Measurements from ENCODE around the gene LRRC3.
"Not testable (repeated sequence)": the region's sequence is repeated elsewhere in the genome, so short reads cannot be mapped to it uniquely, and the experiment has no call there.

The LRRC3 gene

DNA sequence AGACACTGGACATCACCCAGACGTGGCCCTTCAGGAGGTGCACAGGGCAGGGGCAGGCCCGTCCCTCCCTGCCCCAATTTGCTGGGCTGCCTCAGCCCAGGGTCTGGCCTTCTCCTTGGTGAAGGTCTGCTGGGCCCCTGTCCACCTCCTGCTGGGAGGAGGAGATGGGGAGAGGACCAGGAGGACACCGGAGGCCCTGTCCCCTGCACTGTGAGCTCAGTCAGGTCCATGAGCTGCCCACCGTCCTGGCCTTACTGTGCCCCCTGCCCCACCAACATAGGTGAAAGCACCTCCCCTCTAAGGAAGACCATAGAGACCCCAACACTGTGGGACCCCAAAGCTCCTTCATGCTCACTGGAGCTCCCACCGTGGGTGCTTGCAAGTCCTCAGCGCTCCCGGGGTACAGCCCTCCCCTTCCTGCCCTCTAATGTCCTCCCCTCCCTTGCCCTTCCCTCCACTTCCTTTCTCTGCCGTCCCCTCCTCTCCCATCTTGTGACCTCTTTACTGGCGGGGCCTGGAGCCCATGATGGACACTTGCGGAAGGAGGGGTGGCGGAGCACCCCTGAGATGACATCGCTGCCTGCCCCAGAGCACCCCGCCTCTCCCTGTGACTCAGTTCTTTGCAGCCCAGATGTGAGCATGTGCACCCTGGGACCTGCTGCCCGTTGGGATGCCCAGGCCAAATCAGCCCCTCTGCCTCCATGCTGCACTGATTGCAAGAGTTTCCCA is 4.6 kb downstream of the LRRC3 start:
- DNase-seq, result no peak

DNA sequence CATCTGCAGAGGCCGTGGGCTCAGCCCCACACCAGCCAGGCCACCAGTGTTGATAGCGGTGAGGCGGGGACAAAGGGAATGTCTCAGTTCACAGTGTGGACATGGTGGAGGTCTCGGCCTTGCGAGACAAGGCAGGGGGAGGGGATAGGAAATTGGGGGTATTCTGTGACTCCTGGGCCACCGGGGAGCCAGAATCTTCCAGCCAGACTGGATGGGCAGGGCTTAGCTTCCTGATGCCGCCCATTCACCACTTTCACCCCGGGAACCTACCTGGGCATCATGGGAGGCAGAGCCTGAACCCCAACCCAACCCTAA is 5.1 kb downstream of the LRRC3 start:
- DNase-seq, result no peak

DNA sequence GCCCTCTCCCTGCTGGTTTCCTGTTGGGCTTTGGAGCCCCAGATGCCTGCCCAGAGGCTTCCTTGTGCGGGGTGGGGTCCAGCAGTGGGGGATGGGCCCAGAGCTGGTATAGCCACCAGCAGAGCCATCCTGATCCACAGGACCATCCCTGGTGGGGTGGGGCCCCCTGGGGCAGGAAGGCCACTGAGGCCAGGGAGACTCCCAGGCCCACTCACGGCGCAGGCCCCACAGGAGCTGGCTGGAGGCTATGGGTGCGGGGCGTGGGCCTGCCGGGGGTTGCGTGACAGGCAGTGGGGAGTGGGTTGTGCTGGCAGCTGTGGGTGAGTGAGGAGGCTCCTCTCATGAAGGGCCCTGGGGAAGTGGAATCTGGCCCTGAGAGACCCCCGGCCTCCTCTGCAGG is 5.7 kb downstream of the LRRC3 start:
- DNase-seq, result no peak

DNA sequence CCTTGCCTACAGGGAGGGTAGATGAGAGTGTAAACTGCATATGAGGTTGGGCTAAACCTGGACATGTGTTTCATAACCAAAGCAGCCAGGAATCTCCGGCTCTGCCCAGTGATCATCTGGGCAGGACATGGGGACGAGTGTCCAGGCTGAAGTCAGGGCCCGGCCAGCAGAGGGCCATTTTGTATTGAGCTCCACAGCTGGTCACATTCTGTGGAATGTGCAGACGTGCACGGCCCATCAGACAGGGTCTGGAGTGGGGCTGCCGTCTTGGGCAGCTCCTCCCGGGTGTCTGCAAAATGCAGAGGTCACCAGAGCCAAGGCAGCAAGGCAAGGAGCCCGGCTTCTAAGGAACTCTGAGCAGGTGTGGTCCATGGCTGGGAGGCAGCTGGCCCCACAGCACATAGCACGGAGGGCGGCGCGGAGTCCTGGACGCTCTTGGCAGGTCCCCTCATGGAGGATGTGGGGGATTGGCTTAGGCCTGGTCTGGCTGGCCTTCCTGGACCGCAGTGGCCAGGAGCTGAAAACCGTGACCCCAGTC is 6.2 kb downstream of the LRRC3 start:
- DNase-seq, result no peak

DNA sequence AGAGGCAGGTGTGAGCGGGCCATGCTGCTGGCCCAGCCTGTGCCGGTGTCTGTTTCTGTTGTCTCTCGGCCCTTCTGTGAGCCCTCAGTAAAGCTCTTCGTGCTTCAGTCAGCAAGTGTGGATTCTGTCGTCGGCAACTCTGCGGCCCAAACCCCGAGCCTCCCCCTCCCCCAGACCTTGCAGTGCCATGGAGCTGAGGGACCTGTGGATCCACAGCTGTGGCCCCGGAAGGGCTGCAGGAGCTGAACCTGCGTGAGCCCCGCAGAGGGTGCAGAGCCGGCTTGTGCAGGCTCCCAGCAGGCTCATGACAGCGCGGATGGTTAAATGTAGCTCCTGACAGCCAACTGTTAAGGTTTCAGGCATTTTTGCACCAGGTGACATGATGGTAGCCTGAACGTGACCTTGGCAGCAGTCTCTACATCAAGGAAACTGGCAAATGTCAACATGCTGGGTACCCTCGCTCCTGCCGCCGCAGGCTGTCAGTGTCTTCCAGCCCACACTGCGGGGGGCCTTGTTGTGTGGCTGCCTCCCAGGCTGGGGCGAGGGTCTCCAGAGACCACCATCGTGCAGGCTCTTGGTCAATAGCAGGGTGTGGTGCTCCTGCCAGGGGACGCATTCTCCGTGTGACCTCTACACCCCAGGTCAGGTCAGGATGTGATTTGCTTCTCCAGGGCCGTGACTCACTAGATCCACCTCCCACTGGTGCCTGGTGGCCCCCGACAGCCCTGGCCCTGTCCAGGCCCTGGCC is 7.0 kb downstream of the LRRC3 start:
- DNase-seq, result no peak

DNA sequence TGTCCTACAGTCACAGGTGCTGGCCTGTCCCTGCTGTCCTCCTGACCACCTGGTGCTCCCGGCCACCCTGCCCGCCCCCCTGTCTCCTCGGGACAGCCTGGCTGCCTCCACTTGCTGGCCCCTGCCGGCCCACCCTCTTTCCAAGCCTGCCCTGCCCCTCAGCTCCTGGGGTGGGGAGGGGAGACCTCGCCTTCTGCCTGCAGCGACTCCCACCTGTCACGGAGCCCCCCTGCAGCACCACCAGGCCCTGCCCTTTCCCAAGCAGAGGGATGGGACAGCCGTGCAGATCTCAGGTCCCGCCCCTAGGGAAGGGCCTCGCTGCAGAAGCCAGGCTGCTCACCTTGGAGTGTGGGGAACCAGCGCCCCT is 7.5 kb downstream of the LRRC3 start:
- DNase-seq, result no peak

DNA sequence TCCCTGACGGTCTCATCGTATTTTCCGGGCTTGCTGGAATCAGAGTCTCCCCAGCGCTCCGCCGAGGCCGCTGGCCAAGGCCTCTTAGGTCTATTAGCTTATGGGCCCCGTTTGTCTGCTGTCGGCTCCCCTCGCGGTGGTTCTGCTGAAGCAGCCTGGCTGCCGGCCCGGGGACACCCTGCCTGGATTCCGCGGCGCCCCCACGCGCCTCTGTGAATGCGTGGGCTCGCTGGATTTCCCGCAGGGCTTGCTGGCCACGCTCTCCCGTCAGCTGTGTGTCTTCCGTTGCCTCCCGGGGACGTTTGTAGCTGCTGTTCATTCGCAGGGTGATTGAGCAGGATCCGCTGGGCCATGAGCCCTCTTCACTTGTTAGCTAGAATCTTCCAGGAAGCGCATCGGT is 8.4 kb downstream of the LRRC3 start:
- no peak for DNase-seq

DNA sequence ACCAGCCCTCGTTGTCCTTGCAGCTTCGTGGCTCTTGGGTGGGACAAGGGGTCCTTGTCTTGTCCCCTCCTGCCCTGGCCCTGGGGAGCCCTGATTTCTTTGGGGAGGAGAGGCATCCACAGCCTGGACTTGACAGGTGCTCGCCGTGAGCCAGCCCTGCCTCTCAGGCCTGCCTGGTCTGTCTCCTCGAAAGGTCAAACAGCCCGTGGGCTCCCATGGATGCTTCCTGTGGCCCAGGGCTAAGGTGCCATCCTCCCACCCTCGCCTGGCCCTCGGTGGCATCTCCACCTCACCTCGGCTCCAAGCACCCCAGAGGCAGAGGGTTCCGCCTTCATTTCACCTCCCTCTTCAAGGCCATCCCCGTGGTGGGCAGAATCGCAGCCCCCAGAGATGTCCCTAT is 9.0 kb downstream of the LRRC3 start:
- no peak for DNase-seq

DNA sequence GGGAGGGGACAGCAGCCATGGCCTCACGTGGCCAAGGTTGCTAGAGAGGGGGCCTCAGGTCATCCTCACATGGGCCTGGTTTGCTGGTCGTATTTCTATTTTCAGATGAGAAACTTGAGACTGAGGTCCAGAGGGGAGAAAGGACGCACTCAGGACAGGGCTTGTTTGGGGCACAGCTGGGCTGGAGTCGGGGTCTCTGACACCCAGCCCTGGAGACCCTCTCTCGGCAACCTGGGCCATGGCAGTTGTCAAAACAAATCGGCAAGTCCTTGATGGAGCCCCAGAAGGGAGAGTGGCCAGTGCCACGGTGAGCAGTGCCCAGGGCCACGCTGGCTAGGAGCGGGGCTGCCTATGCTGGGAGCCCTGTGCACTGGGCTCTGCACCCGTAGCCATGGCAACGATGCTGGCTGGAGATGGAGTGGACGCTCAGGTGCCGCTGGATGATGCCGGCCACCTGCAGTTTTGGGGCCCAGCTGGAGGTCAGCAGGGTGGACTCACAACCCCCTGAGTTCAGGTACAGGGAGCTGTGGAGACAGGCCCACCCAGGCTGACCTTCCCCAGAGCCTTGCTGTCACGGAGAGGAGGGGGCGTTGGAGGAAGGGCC is 11.1 kb downstream of the LRRC3 start:
- DNase-seq, result no peak

DNA sequence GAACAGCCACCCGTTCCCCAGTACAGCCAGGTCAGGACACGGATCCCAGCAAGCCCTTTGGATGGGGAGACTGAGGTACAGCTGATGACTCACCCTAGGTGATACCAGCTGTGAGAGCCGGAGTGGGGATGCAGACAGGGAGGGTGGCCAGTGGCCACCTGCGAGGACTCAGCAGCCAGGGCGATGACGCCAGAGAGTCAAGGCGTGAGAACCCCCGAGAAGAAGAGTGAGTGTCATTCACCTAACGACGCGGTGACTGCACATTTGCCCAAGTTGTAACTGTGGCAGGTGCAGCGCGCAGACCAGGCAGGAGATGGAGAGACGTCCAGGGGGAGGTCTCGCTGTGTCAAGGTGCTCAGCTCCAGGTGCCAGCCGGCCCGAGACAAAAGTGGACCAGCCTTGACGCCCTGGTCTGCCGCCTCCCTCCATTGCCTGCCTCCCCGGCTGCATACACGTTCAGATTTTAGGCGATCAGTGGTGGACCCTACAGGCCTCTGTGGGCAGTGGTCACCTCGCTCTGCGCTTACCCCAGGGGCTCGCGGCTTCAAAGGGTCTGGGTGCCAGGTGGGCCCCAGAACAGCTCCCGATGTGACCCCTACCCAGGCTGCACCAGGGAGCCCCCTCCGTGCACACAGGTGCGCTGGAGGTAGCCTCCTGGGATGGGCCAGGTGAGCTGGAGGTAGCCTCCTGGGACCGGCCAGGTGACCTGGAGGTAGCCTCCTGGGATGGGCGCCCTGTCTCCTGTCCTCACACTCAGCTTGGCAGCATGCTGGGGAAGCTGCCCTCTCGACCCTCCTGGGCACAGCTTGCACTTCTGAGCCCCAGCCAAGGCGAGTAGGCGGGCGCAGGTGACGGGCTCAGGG is 11.9 kb downstream of the LRRC3 start:
- DNase-seq, result no peak

DNA sequence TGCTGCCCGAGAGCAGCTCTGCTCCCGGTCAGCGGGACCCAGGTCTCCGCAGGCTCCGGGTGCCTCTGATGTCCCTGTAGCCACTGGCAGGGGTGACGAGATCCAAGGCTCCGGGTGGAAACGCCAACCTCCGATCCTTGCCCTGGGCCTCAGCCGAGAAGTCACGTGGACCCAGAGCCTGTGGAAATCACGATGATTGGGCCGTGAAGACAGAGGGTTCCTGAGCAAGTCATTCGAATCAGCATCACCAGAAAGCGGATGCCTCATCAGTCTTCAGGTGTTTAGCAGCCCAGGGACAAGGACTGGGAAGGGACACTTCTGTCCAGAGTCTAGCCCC is 12.5 kb downstream of the LRRC3 start:
- no peak for DNase-seq

DNA sequence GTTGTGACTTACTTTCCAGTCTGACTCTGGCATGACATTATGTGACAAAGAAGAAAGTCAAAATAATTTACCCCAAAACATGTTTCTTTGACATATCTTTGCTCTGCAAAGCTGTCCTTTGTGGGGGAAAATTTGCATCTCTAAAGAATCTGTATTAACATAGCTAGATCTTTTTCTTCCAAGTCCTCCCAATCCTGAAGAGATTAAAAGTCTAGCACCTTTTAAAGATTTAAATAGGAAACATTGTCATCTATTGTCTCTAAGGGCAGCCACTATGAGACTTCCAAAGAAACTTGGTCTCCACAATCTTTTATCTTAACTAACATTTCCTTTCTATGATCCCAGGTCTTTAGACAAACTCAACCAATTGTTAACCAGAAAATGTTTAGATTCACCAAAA is 16.0 kb downstream of the LRRC3 start:
- DNase-seq, result no peak

DNA sequence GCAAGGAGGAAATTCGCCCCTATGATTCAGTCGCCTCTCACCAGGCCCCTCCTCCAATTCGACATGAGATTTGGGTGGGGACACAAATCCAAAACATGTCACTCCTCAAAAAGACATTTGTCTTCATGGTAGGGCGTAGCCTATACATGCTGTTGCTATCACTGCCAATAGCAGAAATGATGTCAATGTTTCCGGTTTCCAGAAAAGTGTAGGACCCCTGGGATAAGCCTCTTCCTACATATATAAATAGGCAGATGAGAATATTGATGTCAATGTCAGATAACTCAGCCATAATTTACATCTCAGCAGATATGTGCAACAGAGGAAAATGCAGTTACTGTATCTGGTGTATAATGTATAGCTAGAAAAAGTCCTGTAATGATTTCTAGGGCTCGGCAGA is 16.7 kb downstream of the LRRC3 start:
- no peak for DNase-seq

DNA sequence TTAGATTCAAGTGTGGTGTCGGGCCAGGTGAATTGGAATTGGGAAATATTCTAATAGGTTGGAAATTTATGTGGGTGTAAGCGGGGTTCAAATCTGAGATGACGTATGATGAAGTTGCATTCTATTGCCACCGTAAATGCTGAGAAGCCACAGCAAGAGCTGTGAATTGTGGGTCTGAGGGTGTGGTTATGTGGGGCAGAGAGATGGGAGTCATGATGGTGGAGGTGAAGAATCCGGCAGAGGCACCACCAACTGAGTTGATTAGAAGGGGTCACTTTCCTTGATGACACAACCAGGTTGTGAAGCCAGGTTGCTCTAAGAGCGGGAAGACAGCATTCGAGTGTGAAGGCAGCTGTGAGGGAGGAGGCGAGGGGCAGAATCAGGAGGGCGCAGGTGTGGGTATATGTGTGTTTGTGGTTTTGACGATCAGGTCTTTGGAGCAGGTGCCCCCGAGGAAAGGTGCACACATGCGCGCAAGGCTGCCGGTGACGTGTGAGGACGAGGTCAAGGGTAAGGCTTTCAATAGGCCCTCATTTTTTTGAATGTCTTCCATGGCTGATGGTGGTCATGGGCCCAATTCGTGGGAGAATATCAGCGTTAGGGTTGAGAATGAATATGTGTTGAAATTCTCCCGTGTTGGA is 18.7 kb downstream of the LRRC3 start:
- no peak for DNase-seq

DNA sequence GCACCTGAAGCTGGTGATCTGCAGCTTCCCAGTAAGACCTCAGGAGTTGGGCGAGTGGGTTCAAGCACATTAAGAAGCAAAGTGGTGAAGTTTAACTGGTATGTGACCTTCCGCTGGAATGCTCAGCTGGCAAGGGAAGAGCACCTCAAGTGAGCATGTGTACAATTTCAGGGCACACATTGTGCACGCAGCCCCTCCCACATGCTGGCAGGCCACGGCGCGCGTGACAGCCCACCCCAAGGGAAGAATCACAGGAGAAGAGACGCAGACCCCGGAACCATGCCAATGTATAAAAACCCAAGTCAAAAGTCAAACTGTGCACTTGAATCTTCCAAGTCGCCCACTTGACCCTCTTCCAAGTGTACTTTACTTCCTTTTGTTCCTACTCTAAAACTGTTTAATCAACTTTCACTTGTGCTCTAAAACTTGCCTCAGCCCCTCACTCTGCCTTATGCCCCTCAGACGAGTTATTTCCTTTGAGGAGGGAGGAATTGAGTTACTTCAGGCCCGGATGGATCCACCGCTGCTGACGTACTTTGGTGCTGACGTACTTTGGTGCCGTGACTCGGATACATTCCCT is 20.0 kb downstream of the LRRC3 start:
- DNase-seq, result no peak

DNA sequence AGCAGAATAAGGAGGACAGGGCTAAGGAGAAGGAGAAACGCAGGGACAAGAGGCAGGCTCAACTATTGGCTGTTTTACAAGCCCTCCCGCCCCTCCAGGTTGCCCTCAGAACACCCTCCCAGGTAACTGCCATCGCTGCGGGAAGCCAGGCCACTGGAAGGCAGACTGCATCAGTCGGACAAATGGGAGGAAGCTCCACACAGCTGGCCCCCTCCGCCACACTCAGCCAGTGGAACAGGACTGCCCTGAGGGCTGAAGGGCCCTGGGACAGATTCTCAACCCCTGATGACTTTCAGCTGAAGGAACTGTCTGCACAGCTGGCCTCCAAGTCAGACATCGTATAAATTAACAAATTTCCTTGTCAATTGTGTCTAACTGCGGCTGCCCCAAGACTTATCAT is 21.8 kb downstream of the LRRC3 start:
- no peak for DNase-seq

DNA sequence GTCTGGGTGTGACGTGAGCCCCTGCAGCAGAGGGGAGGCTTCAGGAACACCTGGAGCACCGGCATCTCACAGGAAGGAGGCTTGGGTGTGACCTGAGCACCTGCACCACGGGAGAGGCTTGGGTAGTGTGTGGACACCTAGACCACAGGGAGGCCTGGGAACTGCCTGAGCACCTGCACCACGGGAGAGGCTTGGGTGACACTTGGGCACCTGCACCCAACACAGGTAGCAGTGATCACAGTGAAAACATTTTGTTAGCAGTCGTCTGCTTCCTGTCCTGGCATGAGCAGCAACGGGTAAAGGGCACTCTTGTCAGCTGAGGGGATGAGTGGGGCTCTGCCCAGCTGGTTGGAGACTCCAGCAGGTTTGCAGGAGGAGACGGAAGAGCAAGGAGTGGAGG is 22.4 kb downstream of the LRRC3 start:
- no peak for DNase-seq

DNA sequence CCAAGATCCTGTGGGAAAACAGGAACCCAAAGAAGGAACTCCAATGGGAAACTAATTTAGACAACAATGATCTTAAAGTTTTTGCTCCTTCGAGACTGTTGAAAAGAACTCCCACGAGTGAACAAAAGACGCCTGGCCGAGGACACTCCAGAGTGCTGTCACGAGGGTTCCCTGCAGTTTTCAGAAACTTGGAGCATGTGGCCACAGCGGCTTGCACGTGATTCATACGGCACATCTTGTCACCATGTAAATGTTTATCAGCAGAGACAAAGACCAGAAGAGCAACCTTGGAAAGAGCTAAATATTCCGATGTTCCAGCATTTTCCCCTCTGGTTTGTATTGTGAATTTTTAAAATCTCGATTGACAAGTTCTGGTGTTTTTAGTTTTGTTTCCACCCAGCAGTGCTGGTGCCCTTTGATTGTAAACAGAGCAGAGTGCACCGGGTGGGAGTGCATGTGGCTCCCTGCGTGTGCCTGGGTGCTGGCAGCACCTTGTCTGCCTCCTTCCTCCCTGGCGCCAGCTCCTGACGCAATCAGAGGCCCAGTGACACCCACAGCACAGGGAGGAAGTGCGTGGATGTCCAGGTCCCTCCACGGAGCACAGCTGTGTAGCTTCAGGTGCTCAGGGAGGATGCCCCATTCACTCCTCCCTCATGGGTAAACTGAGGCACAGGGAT is 23.0 kb downstream of the LRRC3 start:
- DNase-seq, result no peak

DNA sequence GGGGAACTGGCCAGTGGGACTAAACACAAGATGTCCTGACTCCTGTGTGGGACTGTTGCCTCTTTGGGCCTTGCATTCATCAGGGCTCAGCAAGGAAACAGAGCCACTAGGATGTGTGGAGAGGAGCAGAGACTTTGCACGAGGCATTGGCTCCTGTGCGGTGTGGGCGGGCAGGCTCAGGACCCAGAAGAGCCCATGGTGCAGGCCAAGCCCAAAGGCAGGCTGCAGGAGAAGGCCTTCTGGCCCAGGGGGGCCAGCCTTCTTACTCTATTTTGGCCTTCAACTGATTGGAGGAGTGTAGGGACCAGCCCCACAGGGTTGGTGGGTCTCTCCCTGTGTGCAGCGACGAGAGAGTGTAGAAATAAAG is 23.5 kb downstream of the LRRC3 start:
- no peak for DNase-seq

DNA sequence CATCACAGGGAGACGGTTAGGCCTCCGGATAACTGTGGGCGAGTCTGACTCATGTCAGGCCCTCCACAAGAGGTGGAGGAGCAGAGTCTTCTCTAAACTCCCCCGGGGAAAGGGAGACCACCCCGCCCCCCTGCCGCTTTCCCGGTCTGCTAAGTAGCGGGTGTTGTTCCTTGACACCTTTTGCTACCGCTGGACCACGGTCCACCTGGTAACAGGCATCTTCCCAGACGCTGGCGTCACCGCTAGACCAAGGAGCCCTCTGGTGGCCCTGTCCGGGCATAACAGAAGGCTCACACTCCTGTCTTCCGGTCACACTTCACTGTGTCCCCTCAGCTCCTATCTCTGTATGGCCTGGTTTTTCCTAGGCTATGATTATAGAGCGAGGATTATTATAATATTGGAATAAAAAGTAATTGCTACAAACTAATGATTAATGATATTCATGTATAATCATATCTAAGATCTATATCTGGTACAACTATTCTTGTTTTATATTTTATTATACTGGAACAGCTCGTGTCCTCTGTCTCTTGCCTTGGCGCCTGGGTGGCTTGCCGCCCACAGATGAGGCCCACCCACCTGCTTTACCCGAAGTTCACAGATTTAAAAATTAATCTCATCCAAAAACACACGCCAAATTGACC is 24.4 kb downstream of the LRRC3 start:
- DNase-seq, result not testable (repeated sequence)

Measured in NCI-H2171 (cell line).